Measurements from ENCODE around the gene ATP6V1G3. TPM values are rescaled to one million over a fixed set of nuclear protein-coding genes. Genes with fewer than 3 reads are reported as not detected.

ATP6V1G3 gene
- total and polyA plus RNA-seq, 8 donors = not detected

DNA sequence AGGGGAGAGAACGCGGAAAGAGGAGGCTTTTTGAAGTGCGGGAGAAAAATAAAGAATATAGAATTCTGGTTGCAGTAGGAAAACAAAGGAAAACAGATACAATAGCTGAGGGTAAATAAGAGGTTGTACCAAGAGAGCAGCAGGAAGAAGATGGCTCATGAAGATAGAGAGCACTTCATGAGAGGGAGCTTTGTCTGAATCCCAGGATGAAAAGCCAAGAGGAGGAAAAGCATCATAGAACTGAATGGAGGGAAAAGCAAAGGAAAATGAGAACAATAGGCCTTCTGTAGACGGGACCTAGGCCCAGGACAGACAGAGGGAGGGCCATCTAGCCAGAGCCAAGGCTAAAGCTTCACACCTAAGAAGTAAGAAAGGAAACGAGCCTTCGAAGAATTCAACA is 49.5 kb downstream of the ATP6V1G3 start:
- FAIRE-seq (no peak), ATAC-seq (no peak), DNase-seq (no peak)
- 79 to 83% methylated on average over 6 of the region's 6 CpGs for WGBS, 2 donors
- Histone ChIP-seq H3K4me3 (no peak overlapping the region), H3K27ac (no peak overlapping the region), H3K27me3 (no peaks in the 10 kb centered on the region), H3K36me3 (no peaks in the 10 kb centered on the region), H3K9me3 (no peaks in the 10 kb centered on the region), H3K4me1 (no peaks in the 10 kb centered on the region)
- intact Hi-C loops (cut with DNase I) = no loop called here
- TF ChIP-seq CTCF (IDR thresholded peaks at IDR 0.05) = no peak

GRCh38 chr1:198490224-198490623 is 50.3 kb downstream of the ATP6V1G3 start:
- intact Hi-C loops (cut with DNase I) = no loop called here
- Histone ChIP-seq H3K36me3 (no peaks in the 10 kb centered on the region), H3K9me3 (no peaks in the 10 kb centered on the region), H3K27me3 (no peaks in the 10 kb centered on the region), H3K4me1 (no peaks in the 10 kb centered on the region), H3K4me3 (no peak overlapping the region), H3K27ac (no peak overlapping the region)
- DNase-seq = no peak
- ATAC-seq = no peak
- FAIRE-seq = no peak
- no peak for TF ChIP-seq CTCF (IDR thresholded peaks at IDR 0.05)
- WGBS, 2 donors = 64 to 82% methylated on average over 1 of the region's 1 CpG

DNA sequence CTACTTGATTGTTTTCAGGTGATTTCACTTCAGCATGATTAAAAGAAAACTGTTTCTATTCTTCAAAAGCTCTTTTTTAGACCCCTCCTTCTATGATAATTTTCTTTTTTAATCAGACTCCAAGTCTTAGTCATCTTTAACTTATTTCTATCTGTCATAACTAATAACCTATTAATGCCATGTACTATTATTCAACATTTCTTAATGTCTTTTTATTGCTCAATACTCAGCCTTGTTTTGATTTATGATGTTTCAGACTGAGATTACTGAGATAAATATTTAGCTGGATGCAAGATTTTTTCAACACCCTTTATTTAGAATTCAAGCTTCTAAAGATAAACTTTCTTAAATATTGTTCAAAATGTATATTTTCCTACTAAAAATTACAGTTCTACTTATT is 53.6 kb downstream of the ATP6V1G3 start:
- no peak overlapping the region for H3K4me3 ChIP-seq
- intact Hi-C loops (cut with DNase I) = no loop called here
- DNase-seq = no peak
- no peaks in the 10 kb centered on the region for H3K27me3 ChIP-seq
- no peak for ATAC-seq
- H3K9me3 ChIP-seq = no peaks in the 10 kb centered on the region
- H3K36me3 ChIP-seq = no peaks in the 10 kb centered on the region
- no peak for FAIRE-seq
- H3K27ac ChIP-seq = no peak overlapping the region
- no peak for TF ChIP-seq CTCF (IDR thresholded peaks at IDR 0.05)
- H3K4me1 ChIP-seq = no peaks in the 10 kb centered on the region

DNA sequence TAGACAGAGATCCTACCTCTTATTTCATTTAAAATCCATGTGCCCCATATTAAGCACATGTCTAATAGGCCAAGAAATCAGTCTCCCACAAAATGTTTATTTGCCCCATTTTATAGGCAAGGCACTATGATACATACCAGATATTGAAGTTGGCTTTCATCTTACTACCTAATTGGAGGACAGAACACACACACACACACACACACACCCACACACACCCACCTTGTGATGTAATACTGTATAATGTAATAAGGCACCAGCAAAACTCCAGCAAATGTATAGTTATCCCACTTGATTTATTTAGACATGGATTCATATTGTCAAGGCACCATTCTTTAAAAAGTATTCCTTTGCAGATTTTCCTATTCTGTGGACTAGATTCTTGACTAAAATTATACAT is 56.8 kb downstream of the ATP6V1G3 start:
- no peaks in the 10 kb centered on the region for H3K27me3 ChIP-seq
- DNase-seq = no peak
- FAIRE-seq = no peak
- no peak for TF ChIP-seq CTCF (IDR thresholded peaks at IDR 0.05)
- intact Hi-C loops (cut with DNase I) = no loop called here
- no peaks in the 10 kb centered on the region for H3K4me1 ChIP-seq
- no peak overlapping the region for H3K27ac ChIP-seq
- H3K36me3 ChIP-seq = no peaks in the 10 kb centered on the region
- H3K9me3 ChIP-seq = no peaks in the 10 kb centered on the region
- no peak for ATAC-seq
- no peak overlapping the region for H3K4me3 ChIP-seq

DNA sequence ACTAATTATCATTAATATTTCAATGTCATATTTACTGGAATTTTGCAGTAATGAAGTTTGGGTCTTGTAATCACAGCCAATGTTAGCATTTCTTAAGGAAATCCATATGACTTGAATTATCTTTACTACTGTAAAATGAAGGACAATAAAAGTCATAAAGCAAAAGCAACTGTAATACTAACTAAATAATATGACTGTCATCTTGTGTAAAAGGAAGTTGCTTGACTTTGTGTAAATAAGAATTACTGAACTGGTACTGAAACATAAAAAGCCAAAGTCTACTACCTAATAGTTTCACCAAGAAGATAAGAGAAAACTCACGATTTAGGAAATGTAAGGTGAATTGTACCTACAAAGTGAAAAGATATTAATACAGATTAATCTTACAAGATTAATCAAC is 57.5 kb downstream of the ATP6V1G3 start:
- FAIRE-seq (no peak), DNase-seq (no peak), ATAC-seq (no peak)
- intact Hi-C loops (cut with DNase I) = no loop called here
- H3K9me3 ChIP-seq = no peaks in the 10 kb centered on the region
- H3K27me3 ChIP-seq = no peaks in the 10 kb centered on the region
- H3K4me1 ChIP-seq = no peaks in the 10 kb centered on the region
- TF ChIP-seq CTCF (IDR thresholded peaks at IDR 0.05) = no peak
- H3K27ac ChIP-seq = no peak overlapping the region
- 58 to 69% methylated on average over 1 of the region's 1 CpG for WGBS, 2 donors
- H3K36me3 ChIP-seq = no peaks in the 10 kb centered on the region
- H3K4me3 ChIP-seq = no peak overlapping the region
